ENCODE data around the gene MFSD2B.

The MFSD2B gene

DNA sequence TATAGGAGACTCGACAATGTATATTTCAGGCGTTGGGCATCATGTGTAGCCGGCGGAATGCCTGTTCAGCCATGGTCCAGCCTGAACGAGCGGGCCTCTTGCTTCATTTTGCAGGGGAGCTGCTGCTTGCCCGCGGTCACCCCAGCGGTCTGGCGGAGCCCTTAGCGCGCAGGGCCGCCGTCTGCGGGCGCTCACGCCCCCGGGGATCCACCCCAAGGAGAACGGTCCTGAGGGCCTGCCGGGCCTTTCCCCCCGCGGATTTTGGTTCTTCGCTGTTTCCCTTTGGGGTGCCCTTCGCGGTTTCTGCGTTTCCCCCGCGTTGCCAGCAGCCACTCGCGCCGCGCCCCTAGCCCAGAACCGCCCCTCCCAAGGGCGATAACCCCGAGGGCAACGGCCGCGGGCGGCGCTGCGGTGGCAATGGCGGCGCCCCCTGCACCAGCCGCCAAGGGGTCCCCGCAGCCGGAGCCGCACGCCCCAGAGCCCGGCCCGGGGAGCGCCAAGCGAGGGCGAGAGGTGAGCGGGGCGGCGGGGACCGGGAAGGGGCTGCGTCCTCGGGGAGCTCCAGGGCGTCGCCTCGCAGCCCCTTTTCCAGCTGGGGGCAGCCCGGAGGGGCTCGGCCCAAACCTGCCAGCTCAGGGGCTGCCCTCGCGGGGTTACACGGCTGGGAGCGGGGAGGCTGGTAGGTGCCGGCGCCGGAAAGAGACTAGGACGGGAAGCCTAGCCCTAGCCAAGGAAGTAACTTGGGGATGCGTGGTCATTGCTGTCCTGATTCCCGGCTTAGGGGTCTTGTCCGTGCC is at the start of gene MFSD2B:
MFSD2B (plus strand) TSS at position 406 of the 797 bp plus-strand sequence; CDS start at position 418, 12 bp downstream.
- in situ Hi-C loops (cut with MboI; ENCODE audit: low sequenced_read_pairs, unreplicated experiment), result no loop called here
- TF ChIP-seq, protein P1, sequence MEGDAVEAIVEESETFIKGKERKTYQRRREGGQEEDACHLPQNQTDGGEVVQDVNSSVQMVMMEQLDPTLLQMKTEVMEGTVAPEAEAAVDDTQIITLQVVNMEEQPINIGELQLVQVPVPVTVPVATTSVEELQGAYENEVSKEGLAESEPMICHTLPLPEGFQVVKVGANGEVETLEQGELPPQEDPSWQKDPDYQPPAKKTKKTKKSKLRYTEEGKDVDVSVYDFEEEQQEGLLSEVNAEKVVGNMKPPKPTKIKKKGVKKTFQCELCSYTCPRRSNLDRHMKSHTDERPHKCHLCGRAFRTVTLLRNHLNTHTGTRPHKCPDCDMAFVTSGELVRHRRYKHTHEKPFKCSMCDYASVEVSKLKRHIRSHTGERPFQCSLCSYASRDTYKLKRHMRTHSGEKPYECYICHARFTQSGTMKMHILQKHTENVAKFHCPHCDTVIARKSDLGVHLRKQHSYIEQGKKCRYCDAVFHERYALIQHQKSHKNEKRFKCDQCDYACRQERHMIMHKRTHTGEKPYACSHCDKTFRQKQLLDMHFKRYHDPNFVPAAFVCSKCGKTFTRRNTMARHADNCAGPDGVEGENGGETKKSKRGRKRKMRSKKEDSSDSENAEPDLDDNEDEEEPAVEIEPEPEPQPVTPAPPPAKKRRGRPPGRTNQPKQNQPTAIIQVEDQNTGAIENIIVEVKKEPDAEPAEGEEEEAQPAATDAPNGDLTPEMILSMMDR (IDR thresholded peaks at IDR 0.05; ENCODE audit: borderline replicate concordance, control extremely low read depth, extremely low read depth, insufficient read depth, missing control alignments), result no peak
- peak; percentile 64 for DNase-seq (ENCODE audit: low spot score)

GRCh38 chr2:23967846-23968245 is 42.0 kb upstream of the MFSD2B start:
- in situ Hi-C loops (cut with MboI; ENCODE audit: low sequenced_read_pairs, unreplicated experiment), result no loop called here
- no peak for DNase-seq (ENCODE audit: low spot score)
- TF ChIP-seq, protein P1 (IDR thresholded peaks at IDR 0.05; ENCODE audit: borderline replicate concordance, control extremely low read depth, extremely low read depth, insufficient read depth, missing control alignments), result no peak

GRCh38 chr2:23976883-23977282 is 33.0 kb upstream of the MFSD2B start:
- no peak for DNase-seq (ENCODE audit: low spot score)
- in situ Hi-C loops (cut with MboI; ENCODE audit: low sequenced_read_pairs, unreplicated experiment), result no loop called here
- TF ChIP-seq, protein P1 (IDR thresholded peaks at IDR 0.05; ENCODE audit: borderline replicate concordance, control extremely low read depth, extremely low read depth, insufficient read depth, missing control alignments), result no peak

DNA sequence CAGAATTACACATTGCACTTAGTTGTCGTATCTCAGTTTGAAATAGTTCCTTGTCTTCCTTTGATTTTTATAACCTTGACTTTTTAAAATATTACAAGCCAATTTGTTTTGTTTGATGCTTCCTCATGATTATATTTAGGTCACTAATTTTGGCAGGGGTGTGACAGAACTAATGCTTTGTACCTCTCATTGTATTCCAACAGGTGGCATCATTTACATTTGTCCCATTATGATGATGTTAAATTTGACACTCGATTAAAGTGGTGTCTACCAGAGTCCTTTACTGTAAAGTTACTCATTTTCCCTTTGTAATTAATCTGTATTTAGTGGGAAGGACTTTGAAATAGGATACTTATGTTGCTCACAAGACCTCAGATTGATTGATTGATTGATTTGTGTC is 21.5 kb upstream of the MFSD2B start:
- in situ Hi-C loops (cut with MboI; ENCODE audit: low sequenced_read_pairs, unreplicated experiment), result no loop called here
- TF ChIP-seq, protein P1 (IDR thresholded peaks at IDR 0.05; ENCODE audit: borderline replicate concordance, control extremely low read depth, extremely low read depth, insufficient read depth, missing control alignments), result peak; percentile 8
- peak; percentile 43 for DNase-seq (ENCODE audit: low spot score)

- no peak for DNase-seq (ENCODE audit: low spot score)
- TF ChIP-seq, protein P1 (IDR thresholded peaks at IDR 0.05; ENCODE audit: borderline replicate concordance, control extremely low read depth, extremely low read depth, insufficient read depth, missing control alignments), result no peak
- in situ Hi-C loops (cut with MboI; ENCODE audit: low sequenced_read_pairs, unreplicated experiment), result no loop called here
These were observed 17.0 kb upstream of the MFSD2B start for GRCh38 chr2:23992931-23993330.

DNA sequence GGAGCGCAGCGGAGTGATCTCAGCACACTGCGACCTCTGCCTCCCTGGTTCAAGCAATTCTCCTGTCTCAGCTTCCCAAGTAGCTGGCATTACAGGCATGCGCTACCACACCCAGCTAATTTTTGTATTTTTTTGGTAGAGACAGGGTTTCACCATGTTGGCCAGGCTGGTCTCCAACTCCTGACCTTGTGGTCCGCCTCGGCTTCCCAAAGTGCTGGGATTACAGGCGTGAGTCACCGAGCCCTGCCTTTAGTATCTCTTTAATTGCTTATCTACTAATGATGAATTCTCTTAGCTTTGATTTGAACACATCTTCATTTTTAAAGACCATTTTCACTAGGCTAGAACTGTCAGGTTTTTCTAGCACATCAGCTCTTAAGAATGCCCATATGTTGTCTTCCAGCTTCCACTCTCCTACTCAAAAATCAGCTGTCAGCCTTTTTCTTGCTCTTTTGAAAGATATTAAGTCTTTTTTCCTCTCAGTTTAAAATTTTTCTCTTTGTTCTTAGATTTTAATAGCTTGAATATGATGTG is 16.1 kb upstream of the MFSD2B start:
- in situ Hi-C loops (cut with MboI; ENCODE audit: low sequenced_read_pairs, unreplicated experiment), result no loop called here

More for the DNA sequence above, 16.1 kb upstream of the MFSD2B start:
- no peak for DNase-seq (ENCODE audit: low spot score)
- TF ChIP-seq, protein P1 (IDR thresholded peaks at IDR 0.05; ENCODE audit: borderline replicate concordance, control extremely low read depth, extremely low read depth, insufficient read depth, missing control alignments), result no peak
